GM18951 (cell line): ENCODE results near the gene LDLRAD3.

Source experiments
- POLR2A ChIP-seq: IDR thresholded peaks from 4 replicates; pipeline ENCODE4 v1.6.1; 2011; ENCODE audit warnings: mild to moderate bottlenecking; ENCODE audit not compliant: insufficient read length, insufficient read depth; ENCODE audit errors: extremely low read depth
- in situ Hi-C: fragments of 300-500 bp; cut with MboI; formaldehyde crosslinking; loops from one replicate; pipeline ENCODE4 v1.12.0; 2022; ENCODE audit warnings: low sequenced_read_pairs, mixed read lengths, inconsistent platforms; ENCODE audit not compliant: unreplicated experiment

LDLRAD3 gene

GRCh38 chr11:36098853-36099375 is 155.1 kb downstream of the LDLRAD3 start:
- in situ Hi-C loops: no loop called here
- no peak for TF ChIP-seq POLR2A

DNA sequence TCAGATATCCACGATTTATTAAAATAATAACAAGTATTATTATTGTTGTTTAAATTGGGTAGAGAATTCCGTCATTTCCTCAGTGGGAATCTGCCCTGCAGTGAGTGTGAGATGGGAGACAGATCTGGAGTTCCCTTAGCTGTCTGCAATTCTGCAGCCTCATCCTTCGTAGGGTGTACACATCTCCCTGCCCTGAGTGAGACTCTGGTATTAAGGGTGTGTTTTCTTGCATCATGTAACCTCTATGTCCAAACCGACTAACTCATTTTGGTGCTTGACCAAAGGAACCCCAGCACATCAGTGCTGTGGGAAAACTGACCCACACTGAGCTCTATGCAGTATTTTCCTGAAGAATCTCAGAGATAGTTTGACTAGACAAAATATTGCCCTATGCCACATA is 157.6 kb downstream of the LDLRAD3 start:
- TF ChIP-seq POLR2A: no peak
- in situ Hi-C loops: no loop called here

DNA sequence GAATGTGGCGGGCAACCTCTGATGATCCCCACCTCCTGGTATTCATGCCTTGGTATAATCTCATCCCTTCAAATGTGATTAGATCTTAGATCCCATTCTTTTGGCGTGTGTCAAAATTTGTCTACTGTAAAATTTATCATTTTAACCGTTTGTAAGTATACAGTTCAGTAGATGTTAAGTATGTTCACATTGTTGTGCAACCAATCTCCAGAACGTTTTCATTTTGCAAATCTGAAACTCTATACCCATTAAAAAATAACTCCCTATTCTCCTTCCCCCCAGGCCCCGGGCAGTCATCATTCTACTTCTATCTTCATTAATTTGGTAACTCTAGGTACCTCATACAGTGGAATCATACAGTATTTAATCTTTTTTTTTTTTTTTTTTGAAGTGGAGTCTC is 159.0 kb downstream of the LDLRAD3 start:
- in situ Hi-C loops: no loop called here
- no peak for TF ChIP-seq POLR2A

DNA sequence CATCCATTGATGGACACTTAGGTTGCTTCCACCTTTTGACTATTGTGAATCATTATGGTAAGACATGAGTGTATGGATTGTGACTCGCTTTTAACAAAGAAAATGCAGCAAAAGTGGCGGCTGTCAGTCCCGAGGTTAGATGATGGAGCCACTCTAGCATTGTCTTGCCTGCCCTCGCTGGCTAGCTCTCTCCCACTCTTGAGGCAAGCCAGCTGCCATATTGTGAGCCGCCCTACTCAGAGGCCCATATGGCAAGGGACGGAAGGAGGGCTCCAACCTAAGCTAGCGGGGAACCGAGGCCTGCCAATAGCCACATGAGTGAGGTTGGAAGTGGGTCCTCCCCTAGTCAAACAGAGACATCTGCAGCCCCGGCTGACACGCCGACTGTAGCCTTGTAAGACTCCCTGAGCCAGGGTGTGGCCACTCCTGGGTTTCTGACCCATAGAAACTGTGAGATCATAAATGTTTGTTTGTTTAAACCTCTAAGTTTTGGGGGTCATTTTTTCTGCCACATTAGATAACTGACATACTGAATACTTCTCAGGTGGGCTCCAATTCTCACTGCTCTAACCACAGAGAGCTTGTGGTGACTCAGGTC is 160.2 kb downstream of the LDLRAD3 start:
- in situ Hi-C loops: no loop called here
- no peak for TF ChIP-seq POLR2A

- no peak for TF ChIP-seq POLR2A
- in situ Hi-C loops: no loop called here
Observed at GRCh38 chr11:36104660-36104992, 160.8 kb downstream of the LDLRAD3 start.

- no peak for TF ChIP-seq POLR2A
- in situ Hi-C loops: no loop called here
Observed at GRCh38 chr11:36105743-36106581, 162.1 kb downstream of the LDLRAD3 start.

DNA sequence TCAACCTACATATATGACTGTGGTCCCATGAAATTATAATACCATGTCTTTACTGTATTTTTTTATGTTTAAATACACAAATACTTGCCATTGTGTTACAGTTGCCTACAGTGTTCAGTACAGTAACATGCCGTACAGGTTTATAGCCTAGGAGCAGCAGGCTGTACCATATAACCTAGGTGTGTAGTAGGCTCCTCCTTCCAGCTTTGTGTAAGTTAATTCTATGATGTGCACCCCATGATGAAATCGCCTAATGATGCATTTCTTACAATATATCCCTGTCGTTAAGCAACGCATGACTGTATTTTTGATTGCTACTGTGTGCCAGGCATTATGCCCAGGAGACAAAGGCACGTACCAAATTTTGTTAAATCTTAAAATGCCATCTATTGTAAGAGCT is 163.7 kb downstream of the LDLRAD3 start:
- no peak for TF ChIP-seq POLR2A
- in situ Hi-C loops: no loop called here

GRCh38 chr11:36108881-36109589 is 165.2 kb downstream of the LDLRAD3 start:
- TF ChIP-seq POLR2A: no peak
- in situ Hi-C loops: no loop called here

- in situ Hi-C loops: no loop called here
- TF ChIP-seq POLR2A: no peak
Observed at GRCh38 chr11:36109590-36109849, 165.7 kb downstream of the LDLRAD3 start.

- in situ Hi-C loops: no loop called here
- no peak for TF ChIP-seq POLR2A
Observed at GRCh38 chr11:36109850-36110606, 166.2 kb downstream of the LDLRAD3 start.

DNA sequence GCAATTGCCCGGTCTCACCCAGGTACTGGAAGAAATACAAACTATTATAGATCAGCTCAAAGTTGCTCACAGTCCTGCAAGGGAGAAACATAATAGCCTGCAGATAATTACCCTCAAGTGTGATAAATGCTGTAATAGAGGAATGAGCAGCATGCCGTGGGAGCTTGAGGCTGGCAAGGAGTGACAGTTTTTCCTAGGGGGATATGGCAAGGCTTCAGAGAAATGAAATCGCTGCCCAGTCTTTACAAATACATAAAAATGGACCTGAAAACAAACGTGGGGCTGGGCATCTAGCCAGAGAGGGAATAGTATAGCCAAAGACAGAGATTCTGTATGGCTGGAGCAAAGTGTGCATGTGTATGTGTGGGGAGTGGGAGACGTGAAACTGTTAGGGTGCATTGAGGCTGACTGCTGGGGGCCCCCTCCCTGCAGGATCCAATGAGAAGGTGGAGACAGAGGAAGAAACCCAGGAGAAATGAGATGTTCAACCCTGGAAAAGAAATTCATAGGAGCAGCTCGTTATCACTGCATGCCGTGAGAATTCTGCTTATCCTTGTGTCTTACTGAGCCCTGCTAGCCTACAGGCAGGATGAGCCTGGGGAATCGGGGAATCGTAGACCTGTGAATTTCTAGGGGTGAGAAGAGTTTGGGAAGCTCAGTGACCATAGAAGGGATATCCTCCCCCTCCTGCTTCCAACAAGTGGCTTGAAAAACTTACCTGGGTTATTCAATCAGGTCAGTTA is 167.0 kb downstream of the LDLRAD3 start:
- in situ Hi-C loops: no loop called here
- no peak for TF ChIP-seq POLR2A

GRCh38 chr11:36114095-36114494 is 170.2 kb downstream of the LDLRAD3 start:
- TF ChIP-seq POLR2A: no peak
- in situ Hi-C loops: no loop called here
